Measurements from ENCODE around the gene FAM107A. TPM values are rescaled to one million over a fixed set of nuclear protein-coding genes. Genes with fewer than 3 reads are reported as not detected.

The FAM107A gene
- 0.05 TPM in 1 of 2 replicates, not detected in the other for total RNA-seq (2014; rRNA removed; shearing (Covaris generic))
- 0.03 TPM in 1 of 2 replicates, not detected in the other for polyA plus RNA-seq (2014; cell fraction: nucleus; rRNA removed)

GRCh38 chr3:58577269-58577821 is at the start of gene FAM107A:
Gene FAM107A, minus strand, starts transcription at chr3:58577391. Its CDS starts 7,531 bp downstream, at chr3:58569860.
- no peak for DNase-seq (ENCODE audit: extremely low read depth, low read depth)

GRCh38 chr3:58625196-58625824 is 48.1 kb upstream of the FAM107A start:
- DNase-seq (ENCODE audit: extremely low read depth, low read depth), result no peak

GRCh38 chr3:58624550-58624949 is 47.4 kb upstream of the FAM107A start:
- DNase-seq (ENCODE audit: extremely low read depth, low read depth), result no peak

GRCh38 chr3:58623961-58624360 is 46.8 kb upstream of the FAM107A start:
- no peak for DNase-seq (ENCODE audit: extremely low read depth, low read depth)

- DNase-seq (ENCODE audit: extremely low read depth, low read depth), result no peak
Measured at GRCh38 chr3:58623478-58623877, 46.3 kb upstream of the FAM107A start.

GRCh38 chr3:58622892-58623291 is 45.7 kb upstream of the FAM107A start:
- DNase-seq (ENCODE audit: extremely low read depth, low read depth), result no peak

GRCh38 chr3:58622436-58622835 is 45.2 kb upstream of the FAM107A start:
- no peak for DNase-seq (ENCODE audit: extremely low read depth, low read depth)

- DNase-seq (ENCODE audit: extremely low read depth, low read depth), result no peak
Measured at GRCh38 chr3:58621086-58621830, 44.1 kb upstream of the FAM107A start.

GRCh38 chr3:58620421-58620820 is 43.2 kb upstream of the FAM107A start:
- no peak for DNase-seq (ENCODE audit: extremely low read depth, low read depth)

- no peak for DNase-seq (ENCODE audit: extremely low read depth, low read depth)
Measured at GRCh38 chr3:58617338-58617761, 40.2 kb upstream of the FAM107A start.

- DNase-seq (ENCODE audit: extremely low read depth, low read depth), result no peak
Measured at GRCh38 chr3:58613236-58614132, 36.3 kb upstream of the FAM107A start.

GRCh38 chr3:58612830-58613229 is 35.6 kb upstream of the FAM107A start:
- DNase-seq (ENCODE audit: extremely low read depth, low read depth), result no peak

- DNase-seq (ENCODE audit: extremely low read depth, low read depth), result no peak
Measured at GRCh38 chr3:58609990-58610389, 32.8 kb upstream of the FAM107A start.

GRCh38 chr3:58608648-58609047 is 31.5 kb upstream of the FAM107A start:
- no peak for DNase-seq (ENCODE audit: extremely low read depth, low read depth)

- no peak for DNase-seq (ENCODE audit: extremely low read depth, low read depth)
Measured at GRCh38 chr3:58607816-58608215, 30.6 kb upstream of the FAM107A start.

GRCh38 chr3:58606693-58607092 is 29.5 kb upstream of the FAM107A start:
- no peak for DNase-seq (ENCODE audit: extremely low read depth, low read depth)

- DNase-seq (ENCODE audit: extremely low read depth, low read depth), result no peak
Measured at GRCh38 chr3:58604031-58604430, 26.8 kb upstream of the FAM107A start.

GRCh38 chr3:58603606-58604005 is 26.4 kb upstream of the FAM107A start:
- DNase-seq (ENCODE audit: extremely low read depth, low read depth), result no peak

GRCh38 chr3:58597770-58598310 is 20.6 kb upstream of the FAM107A start:
- DNase-seq (ENCODE audit: extremely low read depth, low read depth), result no peak

- peak; percentile 33 for DNase-seq (ENCODE audit: extremely low read depth, low read depth)
Measured at GRCh38 chr3:58596834-58597518, 19.8 kb upstream of the FAM107A start.

Measured in NCI-H460 (cell line).